ENCODE data around the gene TBC1D24.
"Not testable (repeated sequence)": the region's sequence is repeated elsewhere in the genome, so short reads cannot be mapped to it uniquely, and the experiment has no call there.

- TF ChIP-seq EP300 (IDR thresholded peaks at IDR 0.05; ENCODE audit: low read depth); CTCF (IDR thresholded peaks at IDR 0.05): not testable (repeated sequence)
These were observed 79.9 kb downstream of the TBC1D24 start for GRCh38 chr16:2554709-2555425.
